ENCODE measurements around the gene CSPG4.
"Not testable (repeated sequence)": the region's sequence is repeated elsewhere in the genome, so short reads cannot be mapped to it uniquely, and the experiment has no call there.

DNA sequence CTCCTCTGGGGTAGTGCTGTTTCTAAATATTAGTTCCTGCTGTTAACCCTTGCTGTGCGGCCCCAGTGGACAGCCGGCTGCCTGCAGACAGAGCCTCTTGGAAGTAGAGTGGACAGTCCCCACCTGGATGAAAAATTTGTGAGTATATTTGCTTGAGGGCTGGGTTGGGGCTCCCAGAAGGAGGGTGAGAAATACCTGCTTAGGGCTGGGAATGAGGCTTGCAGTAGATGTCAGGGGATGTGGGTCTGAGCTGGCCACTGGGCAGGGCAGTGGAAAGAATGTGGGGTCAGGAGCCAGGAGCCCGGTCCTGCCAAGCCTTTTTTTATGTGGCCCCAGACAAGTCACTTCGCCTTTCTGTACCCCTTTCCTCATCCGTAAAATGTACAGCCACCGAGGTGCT is 4.4 kb upstream of the CSPG4 start:
- not testable (repeated sequence) for TF ChIP-seq CSDC2, ZNF8, ZC3H10, TSHZ2, RARB (CRISPR knock-in tag; IDR thresholded peaks at IDR 0.05)
- TF ChIP-seq, protein P1, sequence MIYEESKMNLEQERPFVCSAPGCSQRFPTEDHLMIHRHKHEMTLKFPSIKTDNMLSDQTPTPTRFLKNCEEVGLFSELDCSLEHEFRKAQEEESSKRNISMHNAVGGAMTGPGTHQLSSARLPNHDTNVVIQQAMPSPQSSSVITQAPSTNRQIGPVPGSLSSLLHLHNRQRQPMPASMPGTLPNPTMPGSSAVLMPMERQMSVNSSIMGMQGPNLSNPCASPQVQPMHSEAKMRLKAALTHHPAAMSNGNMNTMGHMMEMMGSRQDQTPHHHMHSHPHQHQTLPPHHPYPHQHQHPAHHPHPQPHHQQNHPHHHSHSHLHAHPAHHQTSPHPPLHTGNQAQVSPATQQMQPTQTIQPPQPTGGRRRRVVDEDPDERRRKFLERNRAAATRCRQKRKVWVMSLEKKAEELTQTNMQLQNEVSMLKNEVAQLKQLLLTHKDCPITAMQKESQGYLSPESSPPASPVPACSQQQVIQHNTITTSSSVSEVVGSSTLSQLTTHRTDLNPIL (CRISPR knock-in tag; IDR thresholded peaks at IDR 0.05; ENCODE audit: low read depth), result not testable (repeated sequence)
